Ureter (tissue), 1 donor: Measurements from ENCODE around the gene RBM4B. TPM values are rescaled to one million over a fixed set of nuclear protein-coding genes. Genes with fewer than 3 reads are reported as not detected.
A peak's percentile ranks its signal among the peaks of the same experiment; 100 is the strongest.

Experiments used
- DNase-seq: peaks from one replicate; pipeline ENCODE4 v3.0.0-alpha.2; 2020; ENCODE audit warnings: low spot score
- total RNA-seq: library from RNA; stranded (reverse); gene quantifications from one replicate; pipeline ENCODE4 v1.2.4, GENCODE V29; 2023
- donor health status: DM: yes; HTN: yes; CAD: no.

The RBM4B gene
- total RNA-seq, 1 donor from 2014 or later, result 20.1 TPM

GRCh38 chr11:66686801-66687750, 9.4 kb upstream of the RBM4B start:
- no peak for DNase-seq

GRCh38 chr11:66686100-66686785, 8.6 kb upstream of the RBM4B start:
- peak; percentile 74 for DNase-seq

GRCh38 chr11:66685276-66686099, 7.8 kb upstream of the RBM4B start:
- DNase-seq, result no peak

GRCh38 chr11:66684635-66685034, 6.9 kb upstream of the RBM4B start:
- DNase-seq, result no peak

GRCh38 chr11:66683877-66684276, 6.2 kb upstream of the RBM4B start:
- no peak for DNase-seq

GRCh38 chr11:66680966-66681645, 3.4 kb upstream of the RBM4B start:
- DNase-seq, result no peak

GRCh38 chr11:66676931-66677598, 622 bp downstream of the RBM4B start:
- DNase-seq, result no peak

- DNase-seq, result no peak
Observed at GRCh38 chr11:66676282-66676919, 1.3 kb downstream of the RBM4B start.

GRCh38 chr11:66674964-66675602, 2.6 kb downstream of the RBM4B start:
- no peak for DNase-seq

GRCh38 chr11:66670816-66671215, 6.9 kb downstream of the RBM4B start:
- no peak for DNase-seq

- DNase-seq, result no peak
Observed at GRCh38 chr11:66665369-66665768, 12.3 kb downstream of the RBM4B start.

GRCh38 chr11:66663741-66664296, 13.9 kb downstream of the RBM4B start:
- no peak for DNase-seq

GRCh38 chr11:66659763-66660162, 17.9 kb downstream of the RBM4B start:
- DNase-seq, result no peak

- DNase-seq, result no peak
Observed at GRCh38 chr11:66653123-66653522, 24.6 kb downstream of the RBM4B start.

- no peak for DNase-seq
Observed at GRCh38 chr11:66652651-66653050, 25.0 kb downstream of the RBM4B start.

- DNase-seq, result no peak
Observed at GRCh38 chr11:66651016-66651415, 26.7 kb downstream of the RBM4B start.

GRCh38 chr11:66649903-66650302, 27.8 kb downstream of the RBM4B start:
- no peak for DNase-seq

- no peak for DNase-seq
Observed at GRCh38 chr11:66646828-66647227, 30.9 kb downstream of the RBM4B start.

GRCh38 chr11:66643745-66644437, 33.8 kb downstream of the RBM4B start:
- DNase-seq, result no peak
